GM12878 (cell line): ENCODE results near the gene MRC2. TPM values are rescaled to one million over a fixed set of nuclear protein-coding genes. Genes with fewer than 3 reads are reported as not detected.

Experiments used
- ATAC-seq: fragments of 200-7000 bp; cut with Tn5 transposase; 3 replicates; pipeline ENCODE4 v1.9.1; 2020; ENCODE audit warnings: mild to moderate bottlenecking, moderate library complexity
- BruUV-seq: library from RNA; stranded (reverse); fragments of 400-500 nt; replicated peaks from 2 replicates; lab custom pipeline; 2021; lab: Mats Ljungman, UMichigan
- CTCF ChIA-PET: fragments of 300-600 bp; sonication (Branson Sonifier 250); formaldehyde crosslinking; extraction: SDS; loops from one replicate; lab custom pipeline; 2021; ENCODE audit warnings: inconsistent platforms; lab: Yijun Ruan, JAX
- POLR2A ChIA-PET: fragments of 350-600 bp; formaldehyde crosslinking; extraction: SDS; loops from one replicate; lab custom pipeline; 2021; ENCODE audit warnings: inconsistent platforms; lab: Charles Lee
- RAD21 ChIA-PET: fragments of 300-600 bp; sonication (Branson Sonifier 250); formaldehyde crosslinking; loops from one replicate; lab custom pipeline; 2023; ENCODE audit warnings: antibody characterized with exemption; ENCODE audit not compliant: unreplicated experiment; lab: Charles Lee
- SMC1A ChIA-PET: fragments of 300-600 bp; sonication (Branson Sonifier 250); formaldehyde crosslinking; loops from one replicate; lab custom pipeline; 2023; ENCODE audit not compliant: unreplicated experiment, uncharacterized antibody; lab: Charles Lee
- DNase-seq: peaks from one replicate; pipeline ENCODE4 v3.0.0-alpha.2; 2011; ENCODE audit warnings: low read depth, low spot score
- FAIRE-seq: peaks from 3 replicates; lab custom pipeline; 2011; peaks lifted over from hg19 to GRCh38; lab: Jason Lieb, UNC
- H2AFZ ChIP-seq: 2 replicates; pipeline ENCODE4 v1.6.0; 2011; ENCODE audit warnings: low read depth, low read length, control low read depth; ENCODE audit not compliant: control insufficient read depth
- H3K27ac ChIP-seq: 2 replicates; pipeline ENCODE4 v1.5.1; 2011; ENCODE audit warnings: control low read depth; ENCODE audit not compliant: control insufficient read depth, insufficient read depth
- H3K27me3 ChIP-seq, 2 experiments: replicated peaks in 1 of 2; 2 replicates each; pipeline versions ENCODE4 v1.6.0 to v1.6.1; 2011; ENCODE audit warnings: low read length in 1 of 2; ENCODE audit not compliant: control insufficient read depth in 2 of 2, insufficient read depth in 2 of 2
- H3K36me3 ChIP-seq, 2 experiments: 2 replicates each; pipeline ENCODE4 v1.5.1; 2011; ENCODE audit warnings: low read length in 1 of 2; ENCODE audit not compliant: control insufficient read depth in 2 of 2, insufficient read depth in 2 of 2
- H3K4me1 ChIP-seq: 2 replicates; pipeline ENCODE4 v1.6.1; 2011; ENCODE audit warnings: mild to moderate bottlenecking, low read length, moderate library complexity, mixed read lengths; ENCODE audit not compliant: control insufficient read depth, insufficient read depth
- H3K4me2 ChIP-seq: 2 replicates; pipeline ENCODE4 v1.6.0; 2011; ENCODE audit warnings: control low read depth; ENCODE audit not compliant: control insufficient read depth, insufficient read depth
- H3K4me3 ChIP-seq: fragments of 200-600 bp; sonication (generic); 2 replicates; pipeline ENCODE4 v1.5.1; 2016
- H3K79me2 ChIP-seq: 2 replicates; pipeline ENCODE4 v1.6.0; 2011; ENCODE audit warnings: low read length; ENCODE audit not compliant: control insufficient read depth, insufficient read depth
- H3K9ac ChIP-seq: 2 replicates; pipeline ENCODE4 v1.8.0; 2011; ENCODE audit warnings: low read length, control low read depth, mixed read lengths; ENCODE audit not compliant: control insufficient read depth, insufficient read depth
- H3K9me3 ChIP-seq: replicated peaks from 3 replicates; pipeline ENCODE4 v1.5.1; 2011; ENCODE audit warnings: mild to moderate bottlenecking, low read length; ENCODE audit not compliant: control insufficient read depth, insufficient read depth
- H4K20me1 ChIP-seq: 2 replicates; pipeline ENCODE4 v1.6.0; 2011; ENCODE audit not compliant: control insufficient read depth, insufficient read depth
- CBX3 ChIP-seq: fragments of 200-600 bp; sonication (generic); IDR thresholded peaks from 2 replicates; pipeline ENCODE4 v1.6.1; 2016; ENCODE audit warnings: low read depth, borderline replicate concordance
- E2F4 ChIP-seq: IDR thresholded peaks from 2 replicates; pipeline ENCODE4 v1.6.1; 2012; ENCODE audit warnings: low read depth, low read length, improper control_type of control experiment
- EGR1 ChIP-seq, 2 experiments: IDR thresholded peaks; 1 replicate in 1 of 2; 2 replicates in 1 of 2; pipeline ENCODE4 v1.6.1; 2011 to 2012; ENCODE audit warnings: low read depth in 2 of 2, low read length in 2 of 2, borderline replicate concordance in 1 of 2, mild to moderate bottlenecking in 1 of 2, moderate library complexity in 1 of 2
- HDAC2 ChIP-seq: fragments of 200-600 bp; sonication (generic); IDR thresholded peaks from 2 replicates; pipeline ENCODE4 v1.6.1; 2017
- IKZF2 ChIP-seq, 2 experiments: fragments of 450-650 bp; IDR thresholded peaks; 2 replicates each; pipeline ENCODE4 v1.6.1; 2017; ENCODE audit warnings: mild to moderate bottlenecking in 2 of 2, moderate library complexity in 2 of 2
- JUNB ChIP-seq: IDR thresholded peaks from 2 replicates; pipeline ENCODE4 v1.6.1; 2016; ENCODE audit warnings: antibody characterized with exemption, mild to moderate bottlenecking
- NBN ChIP-seq: fragments of 450-650 bp; IDR thresholded peaks from 2 replicates; pipeline ENCODE4 v1.6.1; 2016
- POLR2AphosphoS2 ChIP-seq: IDR thresholded peaks from 2 replicates; pipeline ENCODE4 v1.6.1; 2011; ENCODE audit warnings: low read depth, mild to moderate bottlenecking, low read length, improper control_type of control experiment, moderate library complexity
- POLR2AphosphoS5 ChIP-seq: IDR thresholded peaks from 2 replicates; pipeline ENCODE4 v1.6.1; 2011; ENCODE audit warnings: mild to moderate bottlenecking, low read length, inconsistent platforms
- RAD51 ChIP-seq: fragments of 450-650 bp; IDR thresholded peaks from 2 replicates; pipeline ENCODE4 v1.6.1; 2016; ENCODE audit warnings: moderate library complexity, mild to moderate bottlenecking, inconsistent platforms
- SMC3 ChIP-seq: IDR thresholded peaks from 2 replicates; pipeline ENCODE4 v1.6.1; 2011; ENCODE audit warnings: low read length, improper control_type of control experiment, borderline replicate concordance
- whole genome bisulfite sequencing: methylation state at CpG from one replicate; pipeline ENCODE4 v1.1.6; 2016; ENCODE audit warnings: low lambda C conversion rate; ENCODE audit not compliant: insufficient replicate concordance, insufficient coverage; ENCODE audit errors: missing lambda C conversion rate; 5-methylcytosine and 5-hydroxymethylcytosine counted together
- in situ Hi-C: fragments of 300-500 bp; cut with MboI; formaldehyde crosslinking; loops from 9 replicates; pipeline ENCODE4 v1.14.3; 2018; ENCODE audit warnings: mixed read lengths
- intact Hi-C: fragments of 100-400 bp; cut with micrococcal nuclease; formaldehyde crosslinking; loops from one replicate; pipeline ENCODE4 v1.14.2; 2022; ENCODE audit not compliant: unreplicated experiment
- polyA plus RNA-seq, 11 experiments: library from polyadenylated mRNA; depleted of rRNA in 4 of 11; unstranded in 6 of 11; stranded (reverse) in 5 of 11; fragments of >200 nt; fragmentation: Nextera tagmentation in 4 of 11; fragmentation: Illumina TruSeq in 1 of 11; extraction: Ambion mirVana in 4 of 11; extraction: Trizol in 1 of 11; gene quantifications; 1 replicate in 1 of 11; 2 replicates in 10 of 11; pipeline versions ENCODE4 v1.2.1 to v1.2.3, GENCODE V29; 2011 to 2016; ENCODE audit warnings: inconsistent platforms in 2 of 11, missing spikeins in 2 of 11, low read depth in 1 of 11
- total RNA-seq, 4 experiments: library from RNA; depleted of rRNA in 3 of 4; stranded (reverse); fragments of >200 nt in 3 of 4; fragmentation: Illumina TruSeq in 1 of 4; extraction: Trizol in 1 of 4; gene quantifications; 2 replicates each; pipeline versions ENCODE4 v1.2.1 to v1.2.3, GENCODE V29; 2013 to 2021
- TF ChIP-seq, protein P1 (sequence below): fragments of 150-350 bp; IDR thresholded peaks from 2 replicates; pipeline ENCODE4 v1.6.1; 2014; ENCODE audit warnings: mild to moderate bottlenecking, low read depth, low read length

MRC2 gene
- total and polyA plus RNA-seq, 10 of the 15 experiments (the other 5 are each of a cell fraction or from before 2014, with no cell fraction given): 0.04 to 0.96 (median 0.30) TPM; not detected in 1

DNA sequence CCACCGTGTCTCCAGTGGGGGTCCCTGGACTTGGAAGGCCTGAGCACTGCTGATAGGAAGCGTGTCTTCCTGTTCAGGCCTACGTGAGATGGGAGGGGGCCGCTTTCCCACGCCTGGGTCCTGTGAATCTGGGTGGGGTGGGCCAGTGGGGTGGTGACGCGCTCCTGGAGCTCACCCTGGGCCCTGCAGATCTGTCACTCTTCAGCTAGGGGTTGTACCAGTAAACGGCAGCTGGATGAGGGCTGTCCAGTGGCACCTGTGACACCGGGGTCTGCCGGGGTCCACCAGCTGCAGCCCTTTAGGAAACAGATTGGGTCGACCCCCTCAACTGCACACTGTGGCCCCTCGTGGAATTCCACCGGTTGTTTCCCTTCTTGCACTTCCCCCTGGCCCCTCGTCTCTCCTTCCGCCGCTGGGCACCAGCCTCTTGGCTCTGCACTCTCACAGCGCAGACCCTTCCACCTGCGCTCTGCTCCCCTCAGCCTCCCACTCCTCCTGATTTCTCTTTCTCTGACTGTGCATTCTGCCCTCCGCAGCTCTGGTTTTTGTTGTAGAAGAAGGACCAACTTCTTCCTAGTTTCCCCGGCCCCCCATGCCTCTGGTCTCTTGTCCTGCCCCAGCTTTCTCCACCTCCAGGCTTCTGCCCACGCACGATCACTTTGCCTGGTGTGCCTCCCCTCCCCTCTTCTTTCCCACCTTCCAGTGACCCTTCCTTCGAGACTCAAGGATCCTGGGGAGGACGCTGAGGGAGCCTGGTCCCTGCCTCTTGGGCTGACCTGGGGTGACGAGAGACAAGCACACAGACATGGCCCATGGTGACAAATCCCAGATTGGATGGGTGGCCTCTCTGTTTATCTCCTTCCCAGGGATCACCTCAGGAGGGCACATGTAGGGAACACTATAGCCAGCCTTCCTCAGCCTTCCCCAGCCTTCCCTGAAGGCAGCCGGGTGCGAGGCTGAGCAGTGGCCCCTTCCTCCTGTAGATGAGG, 4.8 kb downstream of the MRC2 start:
- no peak for TF ChIP-seq HDAC2
- no peak for TF ChIP-seq POLR2AphosphoS5
- no peak for TF ChIP-seq E2F4
- TF ChIP-seq SMC3: no peak
- TF ChIP-seq EGR1 (IDR thresholded peaks at IDR 0.05; ENCODE audit: borderline replicate concordance in 1 of 2, low read depth in 2 of 2, low read length in 2 of 2): no peak
- TF ChIP-seq NBN: no peak
- TF ChIP-seq, protein P1, sequence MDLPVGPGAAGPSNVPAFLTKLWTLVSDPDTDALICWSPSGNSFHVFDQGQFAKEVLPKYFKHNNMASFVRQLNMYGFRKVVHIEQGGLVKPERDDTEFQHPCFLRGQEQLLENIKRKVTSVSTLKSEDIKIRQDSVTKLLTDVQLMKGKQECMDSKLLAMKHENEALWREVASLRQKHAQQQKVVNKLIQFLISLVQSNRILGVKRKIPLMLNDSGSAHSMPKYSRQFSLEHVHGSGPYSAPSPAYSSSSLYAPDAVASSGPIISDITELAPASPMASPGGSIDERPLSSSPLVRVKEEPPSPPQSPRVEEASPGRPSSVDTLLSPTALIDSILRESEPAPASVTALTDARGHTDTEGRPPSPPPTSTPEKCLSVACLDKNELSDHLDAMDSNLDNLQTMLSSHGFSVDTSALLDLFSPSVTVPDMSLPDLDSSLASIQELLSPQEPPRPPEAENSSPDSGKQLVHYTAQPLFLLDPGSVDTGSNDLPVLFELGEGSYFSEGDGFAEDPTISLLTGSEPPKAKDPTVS: no peak
- TF ChIP-seq CBX3: no peak
- TF ChIP-seq JUNB: no peak
- TF ChIP-seq POLR2AphosphoS2: no peak
- TF ChIP-seq RAD51: no peak
- TF ChIP-seq IKZF2 (IDR thresholded peaks at IDR 0.05): no peak
- CTCF ChIA-PET: interaction anchor here (0.6 kb wide), 1 partner anchor 27 kb away, joined by 3 read pairs; no protein-coding TSS in a partner anchor
- Histone ChIP-seq H3K27me3 (peaks cover 0 to 6% of the 10 kb centered on the region in 2 experiments; a peak in 2 of 4 replicates), H3K4me1 (0 out of 2 replicates have a peak, but pooled peaks cover 3% of the 10 kb centered on the region), H3K27ac (no peak overlapping the region), H3K9ac (no peak overlapping the region), H2AFZ (no peak overlapping the region), H3K9me3 (no peaks in the 10 kb centered on the region), H3K36me3 (no peaks in the 10 kb centered on the region), H3K79me2 (no peaks in the 10 kb centered on the region), H4K20me1 (no peaks in the 10 kb centered on the region), H3K4me3 (no peak overlapping the region), H3K4me2 (no peak overlapping the region)
- SMC1A ChIA-PET: no interaction called here
- 64% methylated on average over 26 of the region's 27 CpGs for WGBS
- BruUV-seq: no TSS peak
- POLR2A ChIA-PET: no interaction called here
- in situ Hi-C loops (no loop called here), intact Hi-C loops (no loop called here)
- DNase-seq: no peak
- ATAC-seq: no peak
- RAD21 ChIA-PET: no interaction called here
- no peak for FAIRE-seq
